B cell (primary cell): ENCODE measurements around the gene ERVK3-1. TPM values are rescaled to one million over a fixed set of nuclear protein-coding genes. Genes with fewer than 3 reads are reported as not detected.

Experiments
- ATAC-seq: fragments of 200-7000 bp; cut with Tn5 transposase; one replicate; pipeline ENCODE4 v1.10.0; 2021; ENCODE audit warnings: low read depth, mild to moderate bottlenecking, moderate number of reproducible peaks, moderate library complexity
- CTCF ChIA-PET: fragments of 350-600 bp; sonication (Branson Sonifier 250); formaldehyde crosslinking; loops from one replicate; lab custom pipeline; 2021; ENCODE audit warnings: antibody characterized with exemption, inconsistent platforms; lab: Charles Lee
- POLR2A ChIA-PET: fragments of 350-600 bp; sonication (Branson Sonifier 250); formaldehyde crosslinking; loops from one replicate; lab custom pipeline; 2021; ENCODE audit warnings: antibody characterized with exemption; lab: Charles Lee
- DNase-seq: peaks from one replicate; pipeline ENCODE4 v3.0.0; 2013
- H2AFZ ChIP-seq: 2 replicates; pipeline ENCODE4 v1.6.1; 2012; ENCODE audit warnings: mild to moderate bottlenecking, low read depth, low read length; ENCODE audit not compliant: insufficient read depth, poor library complexity, severe bottlenecking
- H3K27ac ChIP-seq, 2 donors: 1 replicate in 1 of 2; 2 replicates in 1 of 2; pipeline ENCODE4 v1.5.1; 2012 to 2013; ENCODE audit warnings: low read length in 2 of 2, mild to moderate bottlenecking in 2 of 2, moderate library complexity in 1 of 2
- H3K27me3 ChIP-seq, 4 experiments: fragments of 200-600 bp in 1 of 4; sonication (generic) in 1 of 4; replicated peaks in 1 of 4; 1 replicate in 2 of 4; 2 replicates in 2 of 4; pipeline versions ENCODE4 v1.6.1 to v1.7.0; 2013 to 2016; ENCODE audit warnings: low read length in 3 of 4, mild to moderate bottlenecking in 2 of 4, mixed read lengths in 1 of 4, moderate library complexity in 1 of 4; ENCODE audit not compliant: insufficient read depth in 4 of 4, control insufficient read depth in 3 of 4; ENCODE audit errors: control extremely low read depth in 1 of 4
- H3K36me3 ChIP-seq, 2 experiments: replicated peaks in 1 of 2; 1 replicate in 1 of 2; 2 replicates in 1 of 2; pipeline versions ENCODE4 v1.6.1 to v1.7.1; 2013; ENCODE audit warnings: low read length in 1 of 2; ENCODE audit not compliant: insufficient read depth in 2 of 2, control insufficient read depth in 1 of 2; ENCODE audit errors: control extremely low read depth in 1 of 2, extremely low read depth in 1 of 2
- H3K4me1 ChIP-seq, 2 donors: fragments of 200-600 bp in 1 of 2; sonication (generic) in 1 of 2; 1 replicate in 1 of 2; 2 replicates in 1 of 2; pipeline versions ENCODE4 v1.5.1 to v1.6.1; 2013 to 2017; ENCODE audit warnings: low read length in 2 of 2; ENCODE audit not compliant: control insufficient read depth in 2 of 2, insufficient read depth in 2 of 2
- H3K4me2 ChIP-seq: replicated peaks from 2 replicates; pipeline ENCODE3; 2012; ENCODE audit warnings: mild to moderate bottlenecking, low read depth, low read length; ENCODE audit not compliant: poor library complexity, severe bottlenecking
- H3K4me3 ChIP-seq, 5 experiments: fragments of 200-600 bp in 1 of 5; sonication (generic) in 1 of 5; 1 replicate in 3 of 5; 2 replicates in 2 of 5; pipeline versions ENCODE4 v1.5.1 to v1.7.0; 2011 to 2016; ENCODE audit warnings: low read length in 4 of 5, mild to moderate bottlenecking in 4 of 5, low read depth in 2 of 5, control low read depth in 1 of 5, moderate library complexity in 1 of 5; ENCODE audit not compliant: insufficient read depth in 1 of 5; ENCODE audit errors: control extremely low read depth in 1 of 5, extremely low read depth in 1 of 5
- H3K79me2 ChIP-seq: fragments of 200-600 bp; sonication (generic); one replicate; pipeline ENCODE4 v1.6.0; 2016; ENCODE audit warnings: low read length; ENCODE audit not compliant: control insufficient read depth, insufficient read depth
- H3K9ac ChIP-seq: fragments of 200-600 bp; sonication (generic); 2 replicates; pipeline ENCODE4 v1.6.1; 2017; ENCODE audit warnings: mild to moderate bottlenecking, low read length, moderate library complexity
- H3K9me3 ChIP-seq, 3 donors: one replicate each; pipeline versions ENCODE4 v1.6.1 to v1.7.1; 2013; ENCODE audit warnings: low read length in 2 of 3; ENCODE audit not compliant: control insufficient read depth in 2 of 3, insufficient read depth in 1 of 3; ENCODE audit errors: control extremely low read depth in 1 of 3
- H4K20me1 ChIP-seq: 2 replicates; pipeline ENCODE4 v1.6.0; 2012; ENCODE audit warnings: mild to moderate bottlenecking, low read length; ENCODE audit not compliant: insufficient read depth, control insufficient read depth, poor library complexity, severe bottlenecking
- H3K27ac Mint-ChIP-seq: one replicate; pipeline ENCODE4 v1.8.0; 2021; ENCODE audit warnings: mixed read lengths
- H3K27me3 Mint-ChIP-seq: one replicate; pipeline ENCODE4 v1.8.0; 2021; ENCODE audit warnings: mixed read lengths
- H3K4me1 Mint-ChIP-seq: one replicate; pipeline ENCODE4 v1.8.0; 2021; ENCODE audit warnings: mixed read lengths
- H3K4me3 Mint-ChIP-seq: one replicate; pipeline ENCODE4 v1.8.0; 2021; ENCODE audit warnings: mixed read lengths
- H3K9me3 Mint-ChIP-seq: one replicate; pipeline ENCODE4 v1.8.0; 2022; ENCODE audit warnings: mixed read lengths; ENCODE audit not compliant: insufficient read depth
- EZH2 ChIP-seq: IDR thresholded peaks from 2 replicates; pipeline ENCODE4 v1.6.1; 2012; ENCODE audit warnings: borderline replicate concordance, low read depth, mild to moderate bottlenecking, moderate library complexity, low read length; ENCODE audit not compliant: insufficient read depth, poor library complexity, severe bottlenecking
- WGBS: methylation state at CpG from one replicate; pipeline ENCODE4 v1.1.5; 2013; ENCODE audit warnings: missing lambda C conversion rate; ENCODE audit not compliant: insufficient coverage; 5-methylcytosine and 5-hydroxymethylcytosine counted together
- intact Hi-C: fragments of 100-400 bp; cut with micrococcal nuclease; formaldehyde crosslinking; loops from one replicate; pipeline ENCODE4 v1.10.0; 2022
- polyA plus RNA-seq: library from polyadenylated mRNA; depleted of rRNA; stranded (reverse); fragments of >200 nt; gene quantifications from 2 replicates; pipeline ENCODE4 v1.2.3, GENCODE V29; 2012
- total RNA-seq, 2 donors: library from RNA; stranded (reverse); fragments of 120-200 nt in 1 of 2; gene quantifications; 1 replicate in 1 of 2; 2 replicates in 1 of 2; pipeline versions ENCODE4 v1.2.3 to v1.2.4, GENCODE V29; 2013 to 2022
- TF ChIP-seq, protein P1 (sequence below): fragments of 200-600 bp; IDR thresholded peaks from one replicate; pipeline ENCODE4 v1.8.0; 2022; ENCODE audit warnings: antibody characterized with exemption, mild to moderate bottlenecking

Gene ERVK3-1
- total and polyA plus RNA-seq, 2 donors (not counting 1 experiment from before 2014, with no cell fraction given) = 79.0 to 80.7 TPM

DNA sequence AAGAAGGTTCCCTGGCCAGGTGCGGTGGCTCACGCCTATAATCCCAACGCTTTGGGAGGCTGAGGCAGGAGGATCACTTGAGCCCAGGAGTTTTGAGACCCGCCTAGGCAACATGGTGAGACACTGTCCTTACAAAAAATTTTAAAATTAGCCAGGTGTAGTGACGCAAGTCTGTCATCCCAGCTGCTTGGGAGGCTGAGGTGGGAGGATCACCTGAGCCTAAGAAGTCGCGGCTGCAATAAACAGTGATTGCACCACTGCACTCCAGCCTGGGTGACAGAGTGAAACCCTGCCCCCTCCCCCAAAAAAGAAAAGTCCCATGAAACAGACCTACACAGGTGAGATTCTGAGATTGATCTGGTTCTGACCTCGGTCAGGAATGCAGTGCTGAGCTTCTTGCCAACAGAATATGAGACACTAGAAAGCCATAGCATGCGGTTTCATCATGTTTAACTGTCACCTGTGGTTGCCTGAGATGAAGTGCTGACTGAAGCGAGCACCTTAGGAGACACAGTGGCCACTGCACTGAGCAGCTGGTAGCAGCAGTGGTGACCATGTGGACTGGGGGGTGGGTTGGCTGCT is 50.1 kb downstream of the ERVK3-1 start:
- Mint-ChIP-seq H3K27ac (no peak overlapping the region), H3K4me1 (peaks cover 19% of the 10 kb centered on the region), H3K9me3 (no peaks in the 10 kb centered on the region), H3K4me3 (peak overlapping the region; percentile 67), H3K27me3 (peaks cover 3% of the 10 kb centered on the region)
- Histone ChIP-seq H3K27ac (no peak overlapping the region), H2AFZ (no peak overlapping the region), H3K36me3 (no peaks in the 10 kb centered on the region), H3K4me1 (peaks cover 14 to 22% of the 10 kb centered on the region in 2 donors), H4K20me1 (peaks cover 6% of the 10 kb centered on the region), H3K4me3 (no peak overlapping the region), H3K79me2 (peaks cover 6% of the 10 kb centered on the region), H3K4me2 (no peak overlapping the region), H3K27me3 (peaks cover 0 to 19% (median 6%) of the 10 kb centered on the region in 4 experiments), H3K9me3 (peaks cover 0 to 14% (median 0%) of the 10 kb centered on the region in 3 donors), H3K9ac (no peak overlapping the region)
- WGBS = 96% methylated on average over 8 of the region's 10 CpGs
- ATAC-seq (no peak), DNase-seq (no peak)
- ChIA-PET CTCF (no interaction called here), POLR2A (interaction anchor here (1.4 kb wide), 1 partner anchor 8 kb away, joined by 7 read pairs; no protein-coding TSS in a partner anchor)
- TF ChIP-seq, protein P1, sequence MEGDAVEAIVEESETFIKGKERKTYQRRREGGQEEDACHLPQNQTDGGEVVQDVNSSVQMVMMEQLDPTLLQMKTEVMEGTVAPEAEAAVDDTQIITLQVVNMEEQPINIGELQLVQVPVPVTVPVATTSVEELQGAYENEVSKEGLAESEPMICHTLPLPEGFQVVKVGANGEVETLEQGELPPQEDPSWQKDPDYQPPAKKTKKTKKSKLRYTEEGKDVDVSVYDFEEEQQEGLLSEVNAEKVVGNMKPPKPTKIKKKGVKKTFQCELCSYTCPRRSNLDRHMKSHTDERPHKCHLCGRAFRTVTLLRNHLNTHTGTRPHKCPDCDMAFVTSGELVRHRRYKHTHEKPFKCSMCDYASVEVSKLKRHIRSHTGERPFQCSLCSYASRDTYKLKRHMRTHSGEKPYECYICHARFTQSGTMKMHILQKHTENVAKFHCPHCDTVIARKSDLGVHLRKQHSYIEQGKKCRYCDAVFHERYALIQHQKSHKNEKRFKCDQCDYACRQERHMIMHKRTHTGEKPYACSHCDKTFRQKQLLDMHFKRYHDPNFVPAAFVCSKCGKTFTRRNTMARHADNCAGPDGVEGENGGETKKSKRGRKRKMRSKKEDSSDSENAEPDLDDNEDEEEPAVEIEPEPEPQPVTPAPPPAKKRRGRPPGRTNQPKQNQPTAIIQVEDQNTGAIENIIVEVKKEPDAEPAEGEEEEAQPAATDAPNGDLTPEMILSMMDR = no peak
- no peak for TF ChIP-seq EZH2
- intact Hi-C loops = no loop called here
